Measurements from ENCODE around the gene SKI.

The SKI gene

DNA sequence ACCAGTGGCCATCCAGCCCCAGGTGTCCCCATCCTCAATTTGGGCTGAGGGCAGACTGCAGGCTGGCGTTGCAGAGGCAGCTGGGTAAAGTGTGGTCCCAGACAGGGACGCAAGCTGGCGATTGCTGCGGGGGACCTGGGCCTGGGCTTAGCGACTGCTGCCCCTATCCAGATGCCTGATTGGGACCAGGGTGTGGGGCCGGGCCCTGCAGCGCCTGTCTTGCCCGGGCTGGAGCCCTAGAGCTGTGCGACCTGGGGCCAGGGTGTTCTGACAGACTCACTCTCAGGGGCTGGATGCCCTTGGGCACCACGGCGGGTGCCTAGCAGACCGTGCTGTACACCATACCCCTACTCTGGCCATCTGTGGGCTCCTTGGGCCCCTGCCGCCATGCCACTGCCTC lies 17.3 kb upstream of the SKI start:
- no peak for DNase-seq

DNA sequence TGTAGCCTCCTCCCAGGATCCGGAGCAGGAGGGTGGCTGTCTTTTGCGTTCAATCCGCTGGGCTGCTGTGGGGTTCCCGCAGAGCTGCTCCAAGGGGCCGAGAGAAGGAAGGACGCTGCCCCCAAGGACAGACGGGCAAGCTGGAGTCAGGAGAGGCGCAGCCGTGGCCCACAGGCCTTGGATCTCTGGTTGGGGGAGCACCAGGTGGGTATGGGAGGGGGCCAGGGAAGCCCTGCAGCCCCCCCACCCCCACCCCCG lies 15.9 kb upstream of the SKI start:
- no peak for DNase-seq

DNA sequence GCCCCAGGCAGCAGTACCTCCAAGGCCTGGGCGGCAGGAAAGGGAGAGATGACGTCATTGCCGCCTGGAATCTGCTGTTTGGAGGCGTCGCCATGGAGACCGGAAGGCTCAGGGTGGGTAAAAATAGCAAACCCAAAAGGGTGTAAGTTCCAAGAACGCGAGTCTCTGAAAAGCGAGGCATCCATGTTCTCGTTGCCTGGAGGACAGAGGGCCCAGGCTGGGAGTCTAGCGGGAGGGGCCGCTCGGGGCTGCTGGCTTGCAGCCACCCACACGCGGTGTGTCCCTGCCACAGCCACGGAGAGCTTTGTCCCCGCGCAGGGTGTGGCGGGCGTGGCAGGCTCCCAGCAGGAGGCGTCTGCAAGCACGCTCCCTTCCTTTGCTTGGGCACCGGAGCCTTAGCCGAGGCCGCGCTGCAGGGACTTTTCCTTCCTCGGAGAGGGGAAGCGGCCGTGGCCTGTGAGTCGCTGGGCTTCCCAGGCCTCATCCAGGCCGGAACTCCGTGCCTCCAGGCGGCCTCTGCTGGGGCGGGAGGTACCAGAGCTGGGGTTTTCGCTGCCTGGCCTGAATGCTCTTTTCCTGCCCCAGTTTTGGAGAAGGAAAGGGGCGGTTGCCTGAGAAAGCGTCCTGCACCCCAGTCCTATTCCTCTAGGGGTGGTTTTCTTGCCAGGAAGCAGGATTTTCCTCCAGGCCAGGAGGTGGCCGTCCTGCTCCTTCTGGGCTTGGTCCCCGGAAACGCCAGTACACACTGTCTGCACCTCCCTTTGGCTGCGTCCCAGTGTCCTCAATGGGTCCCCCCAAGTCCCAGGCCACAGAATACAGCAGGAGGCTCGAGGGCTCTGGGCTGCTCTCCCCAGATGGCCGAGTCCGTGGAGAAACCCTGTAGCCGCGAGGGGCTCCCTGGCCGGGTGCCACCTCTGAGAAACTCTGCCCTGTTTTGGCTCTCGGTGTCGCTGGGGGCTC lies 15.3 kb upstream of the SKI start:
- no peak for DNase-seq

DNA sequence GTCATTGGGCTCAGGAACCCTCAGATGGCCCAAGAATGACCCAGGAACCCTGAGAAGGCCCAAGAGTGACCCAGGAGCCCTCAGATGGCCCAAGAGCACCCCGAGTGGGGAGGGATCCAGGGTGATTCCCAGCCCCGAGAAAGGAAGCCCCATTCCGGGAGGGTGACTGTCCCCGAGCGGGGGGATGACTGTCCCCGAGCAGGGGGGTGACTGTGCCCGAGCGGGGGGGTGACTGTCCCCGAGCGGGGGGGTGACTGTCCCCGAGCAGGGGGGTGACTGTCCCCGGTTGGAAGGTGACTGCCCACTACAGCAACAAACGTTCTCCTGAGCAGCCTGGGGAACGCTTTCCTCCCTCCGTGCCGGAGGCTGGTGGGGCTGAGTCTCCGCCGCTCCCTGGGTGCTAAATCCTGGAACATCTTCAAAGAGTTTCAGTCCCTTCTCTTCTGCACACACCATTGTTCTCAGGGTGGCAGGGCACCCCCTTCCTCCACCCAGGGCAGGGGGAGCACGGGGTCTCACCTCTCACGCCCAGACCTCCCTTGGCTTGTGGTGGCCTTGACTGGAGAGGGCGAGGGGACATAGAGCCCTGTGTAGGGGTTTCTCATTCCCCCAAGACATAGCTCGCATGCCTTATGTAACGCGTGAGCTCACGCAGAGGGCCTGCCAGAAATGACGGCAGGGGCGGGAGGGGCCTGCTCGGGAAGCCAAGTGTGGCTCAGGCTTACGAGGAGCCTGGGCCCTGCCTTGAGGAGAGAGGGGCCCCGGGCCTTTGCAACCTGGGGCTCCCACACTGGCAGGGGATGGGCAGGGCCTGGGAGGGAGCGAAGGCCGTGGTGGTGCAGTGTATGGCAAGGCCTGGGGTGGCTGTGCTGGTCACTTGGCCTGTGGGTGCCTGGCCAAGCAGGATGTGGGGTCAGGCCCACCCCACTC lies 14.3 kb upstream of the SKI start:
- no peak for DNase-seq

GRCh38 chr1:2214541-2215241 lies 13.4 kb upstream of the SKI start:
- DNase-seq, result no peak

- DNase-seq, result no peak
Measured at GRCh38 chr1:2215329-2215728, 12.8 kb upstream of the SKI start.

- DNase-seq, result no peak
Measured at GRCh38 chr1:2215909-2216766, 12.0 kb upstream of the SKI start.

DNA sequence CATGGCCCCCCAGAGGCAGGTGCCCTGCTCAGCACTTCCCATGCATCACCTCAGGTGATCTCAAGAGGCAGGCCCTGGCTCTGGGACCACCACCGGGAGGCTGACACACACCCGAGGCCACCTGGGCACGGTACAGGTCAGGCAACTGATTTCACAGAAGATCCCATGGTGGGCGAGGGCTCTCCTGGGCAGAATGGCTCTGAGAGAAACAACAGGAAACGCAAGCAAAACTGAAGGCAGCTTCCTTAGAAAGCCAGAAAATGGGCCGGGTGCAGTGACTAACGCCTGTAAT lies 11.4 kb upstream of the SKI start:
- DNase-seq, result no peak

GRCh38 chr1:2221271-2221670 lies 6.8 kb upstream of the SKI start:
- no peak for DNase-seq

DNA sequence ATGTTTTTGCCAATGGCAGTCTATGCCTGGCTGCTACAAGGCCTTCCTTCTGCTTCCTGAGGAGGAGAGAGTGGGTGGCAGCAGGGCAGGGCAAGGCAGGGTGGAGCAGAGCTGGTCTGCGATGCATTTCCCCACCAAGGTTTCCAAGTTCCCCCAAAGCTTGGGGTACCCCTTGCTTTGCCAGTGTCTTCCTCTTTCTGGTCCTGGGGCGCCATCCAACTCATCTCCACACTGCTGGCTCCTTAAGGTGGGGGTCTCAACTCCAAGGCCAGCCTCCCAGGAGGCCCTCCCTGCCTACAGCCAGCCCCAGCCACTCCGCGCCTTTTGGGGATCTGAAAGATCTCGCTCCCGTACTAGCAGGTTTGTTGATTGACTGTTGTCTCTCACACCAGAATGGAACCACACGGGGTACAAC lies 3.9 kb upstream of the SKI start:
- no peak for DNase-seq

GRCh38 chr1:2224631-2225428 lies 3.3 kb upstream of the SKI start:
- no peak for DNase-seq

GRCh38 chr1:2226525-2227345 lies 1.4 kb upstream of the SKI start:
- DNase-seq, result no peak

- DNase-seq, result peak; percentile 91
Measured at GRCh38 chr1:2227346-2228156, 568 bp upstream of the SKI start.

DNA sequence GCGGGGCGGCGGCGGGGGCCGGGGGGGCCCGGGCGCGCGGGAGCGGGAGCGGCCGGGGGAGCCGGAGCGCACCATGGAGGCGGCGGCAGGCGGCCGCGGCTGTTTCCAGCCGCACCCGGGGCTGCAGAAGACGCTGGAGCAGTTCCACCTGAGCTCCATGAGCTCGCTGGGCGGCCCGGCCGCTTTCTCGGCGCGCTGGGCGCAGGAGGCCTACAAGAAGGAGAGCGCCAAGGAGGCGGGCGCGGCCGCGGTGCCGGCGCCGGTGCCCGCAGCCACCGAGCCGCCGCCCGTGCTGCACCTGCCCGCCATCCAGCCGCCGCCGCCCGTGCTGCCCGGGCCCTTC lies 546 bp downstream of the SKI start:
- DNase-seq, result no peak

DNA sequence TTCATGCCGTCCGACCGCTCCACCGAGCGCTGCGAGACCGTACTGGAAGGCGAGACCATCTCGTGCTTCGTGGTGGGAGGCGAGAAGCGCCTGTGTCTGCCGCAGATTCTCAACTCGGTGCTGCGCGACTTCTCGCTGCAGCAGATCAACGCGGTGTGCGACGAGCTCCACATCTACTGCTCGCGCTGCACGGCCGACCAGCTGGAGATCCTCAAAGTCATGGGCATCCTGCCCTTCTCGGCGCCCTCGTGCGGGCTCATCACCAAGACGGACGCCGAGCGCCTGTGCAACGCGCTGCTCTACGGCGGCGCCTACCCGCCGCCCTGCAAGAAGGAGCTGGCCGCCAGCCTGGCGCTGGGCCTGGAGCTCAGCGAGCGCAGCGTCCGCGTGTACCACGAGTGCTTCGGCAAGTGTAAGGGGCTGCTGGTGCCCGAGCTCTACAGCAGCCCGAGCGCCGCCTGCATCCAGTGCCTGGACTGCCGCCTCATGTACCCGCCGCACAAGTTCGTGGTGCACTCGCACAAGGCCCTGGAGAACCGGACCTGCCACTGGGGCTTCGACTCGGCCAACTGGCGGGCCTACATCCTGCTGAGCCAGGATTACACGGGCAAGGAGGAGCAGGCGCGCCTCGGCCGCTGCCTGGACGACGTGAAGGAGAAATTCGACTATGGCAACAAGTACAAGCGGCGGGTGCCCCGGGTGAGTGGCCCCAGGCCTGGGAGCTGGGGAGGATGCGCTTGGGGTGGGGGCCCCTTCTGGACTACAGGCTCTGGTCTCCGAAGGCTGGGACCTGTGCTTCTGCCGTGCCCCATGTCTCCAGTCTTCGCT lies 1.1 kb downstream of the SKI start:
- DNase-seq, result peak; percentile 40

GRCh38 chr1:2229911-2230731 lies 2.0 kb downstream of the SKI start:
- no peak for DNase-seq

- DNase-seq, result no peak
Measured at GRCh38 chr1:2230781-2231531, 2.8 kb downstream of the SKI start.

Data from NCI-H1092 treated with DMSO at 0.1 percent for 48 hours (cell line).